ENCODE measurements around the gene RAPGEF1. TPM values are rescaled to one million over a fixed set of nuclear protein-coding genes. Genes with fewer than 3 reads are reported as not detected.

The RAPGEF1 gene
- polyA plus RNA-seq, 1 donor from 2014 or later: 23.6 TPM

GRCh38 chr9:131611586-131612315, 128.1 kb downstream of the RAPGEF1 start:
- Histone ChIP-seq H3K79me2 (replicated peaks; ENCODE audit: insufficient read depth, low read length) (no peaks in the 10 kb centered on the region), H3K4me3 (ENCODE audit: low read length) (no peak overlapping the region), H3F3A (ENCODE audit: insufficient read depth, low read length, poor library complexity, severe bottlenecking) (no peaks in the 10 kb centered on the region), H3K9me3 (ENCODE audit: low read length) (no peaks in the 10 kb centered on the region), H3K9ac (ENCODE audit: low read length) (no peak overlapping the region), H2AFZ (ENCODE audit: low read depth, low read length) (no peak overlapping the region), H4K20me1 (ENCODE audit: insufficient read depth) (no peaks in the 10 kb centered on the region), H3K27ac (ENCODE audit: low read length) (no peak overlapping the region), H3K9me2 (ENCODE audit: insufficient read depth, low read length) (no peaks in the 10 kb centered on the region), H3K27me3 (ENCODE audit: insufficient read depth, low read depth, low read length) (no peaks in the 10 kb centered on the region), H3K4me2 (ENCODE audit: low read length) (no peak overlapping the region), H3K36me3 (ENCODE audit: insufficient read depth, low read length) (no peaks in the 10 kb centered on the region)
- TF ChIP-seq RAD21 (conservative IDR thresholded peaks at IDR 0.05) (no peak), CTCF (IDR thresholded peaks at IDR 0.05; ENCODE audit: poor library complexity, severe bottlenecking) (no peak), EZH2 (IDR thresholded peaks at IDR 0.05; ENCODE audit: borderline replicate concordance, insufficient read depth, low read length, poor library complexity, severe bottlenecking) (no peak), POLR2AphosphoS5 (IDR thresholded peaks at IDR 0.05) (no peak), EP300 (conservative IDR thresholded peaks at IDR 0.05; ENCODE audit: poor library complexity, severe bottlenecking) (no peak), SMC3 (conservative IDR thresholded peaks at IDR 0.05; ENCODE audit: poor library complexity) (no peak), TAF1 (IDR thresholded peaks at IDR 0.05; ENCODE audit: low read depth) (no peak)

GRCh38 chr9:131610231-131610761, 129.6 kb downstream of the RAPGEF1 start:
- Histone ChIP-seq H3K9me3 (ENCODE audit: low read length) (no peaks in the 10 kb centered on the region), H3K36me3 (ENCODE audit: insufficient read depth, low read length) (no peaks in the 10 kb centered on the region), H3K9ac (ENCODE audit: low read length) (no peak overlapping the region), H3K9me2 (ENCODE audit: insufficient read depth, low read length) (no peaks in the 10 kb centered on the region), H3K4me3 (ENCODE audit: low read length) (no peak overlapping the region), H3K27ac (ENCODE audit: low read length) (no peak overlapping the region), H3F3A (ENCODE audit: insufficient read depth, low read length, poor library complexity, severe bottlenecking) (no peaks in the 10 kb centered on the region), H4K20me1 (ENCODE audit: insufficient read depth) (no peaks in the 10 kb centered on the region), H3K4me2 (ENCODE audit: low read length) (no peak overlapping the region), H3K27me3 (ENCODE audit: insufficient read depth, low read depth, low read length) (no peaks in the 10 kb centered on the region), H3K79me2 (replicated peaks; ENCODE audit: insufficient read depth, low read length) (no peaks in the 10 kb centered on the region), H2AFZ (ENCODE audit: low read depth, low read length) (no peak overlapping the region)
- no peak for TF ChIP-seq RAD21 (conservative IDR thresholded peaks at IDR 0.05)
- no peak for TF ChIP-seq SMC3 (conservative IDR thresholded peaks at IDR 0.05; ENCODE audit: poor library complexity)
- TF ChIP-seq EZH2 (IDR thresholded peaks at IDR 0.05; ENCODE audit: borderline replicate concordance, insufficient read depth, low read length, poor library complexity, severe bottlenecking): no peak
- no peak for TF ChIP-seq MXI1 (conservative IDR thresholded peaks at IDR 0.05; ENCODE audit: poor library complexity, severe bottlenecking)
- no peak for TF ChIP-seq REST (IDR thresholded peaks at IDR 0.05; ENCODE audit: borderline replicate concordance)
- no peak for TF ChIP-seq TAF1 (IDR thresholded peaks at IDR 0.05; ENCODE audit: low read depth)
- no peak for TF ChIP-seq POLR2AphosphoS5 (IDR thresholded peaks at IDR 0.05)
- no peak for TF ChIP-seq CTCF (IDR thresholded peaks at IDR 0.05; ENCODE audit: poor library complexity, severe bottlenecking)
